Muscle layer of duodenum (tissue), 2 donors: ENCODE data around the gene CRTAC1.

Experiments
- H3K27ac ChIP-seq: one replicate; pipeline ENCODE4 v1.7.0; 2013; ENCODE audit warnings: mild to moderate bottlenecking, low read length
- H3K27me3 ChIP-seq: one replicate; pipeline ENCODE4 v1.7.0; 2013; ENCODE audit warnings: low read depth, mild to moderate bottlenecking, control low read depth, low read length
- H3K36me3 ChIP-seq, 2 donors: one replicate each; pipeline ENCODE4 v1.7.0; 2013; ENCODE audit warnings: low read length in 2 of 2, control low read depth in 1 of 2, mild to moderate bottlenecking in 1 of 2; ENCODE audit not compliant: insufficient read depth in 2 of 2, control insufficient read depth in 1 of 2
- H3K4me1 ChIP-seq, 2 donors: one replicate each; pipeline ENCODE4 v1.7.0; 2013; ENCODE audit warnings: low read length in 2 of 2, mild to moderate bottlenecking in 2 of 2, control low read depth in 1 of 2, moderate library complexity in 1 of 2; ENCODE audit not compliant: insufficient read depth in 2 of 2, control insufficient read depth in 1 of 2
- H3K4me3 ChIP-seq, 2 donors: one replicate each; pipeline ENCODE4 v1.7.0; 2013; ENCODE audit warnings: low read length in 2 of 2, low read depth in 1 of 2, mild to moderate bottlenecking in 1 of 2
- H3K9me3 ChIP-seq, 2 donors: one replicate each; pipeline ENCODE4 v1.7.0; 2013; ENCODE audit warnings: low read length in 2 of 2, control low read depth in 1 of 2, mild to moderate bottlenecking in 1 of 2; ENCODE audit not compliant: control insufficient read depth in 1 of 2
- donor health status: healthy.

CRTAC1 gene

DNA sequence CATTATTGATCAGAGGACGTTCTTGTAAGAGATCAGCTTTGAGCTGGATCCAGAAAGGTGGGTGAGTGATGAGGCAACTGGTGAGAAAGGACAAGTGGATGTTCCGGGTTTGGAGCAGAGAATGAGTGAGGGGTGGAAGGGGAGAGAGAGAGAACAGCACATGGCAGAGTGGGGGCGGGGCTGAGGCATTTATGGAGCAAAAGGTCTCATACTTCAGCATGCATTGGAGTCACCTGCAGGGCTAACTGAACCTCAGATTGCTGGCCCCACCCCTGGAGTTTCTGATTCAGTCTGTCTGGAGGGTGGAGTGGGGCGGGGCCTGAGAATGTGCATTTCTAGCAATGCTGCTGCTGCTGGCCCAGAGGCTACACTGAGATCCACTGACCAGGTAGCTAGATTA is 109.6 kb downstream of the CRTAC1 start:
- Histone ChIP-seq H3K9me3 (no peaks in the 10 kb centered on the region), H3K27ac (no peak overlapping the region), H3K4me3 (no peak overlapping the region), H3K36me3 (no peaks in the 10 kb centered on the region), H3K27me3 (no peaks in the 10 kb centered on the region), H3K4me1 (peaks cover 0 to 7% of the 10 kb centered on the region in 2 donors)

GRCh38 chr10:97919012-97919411 is 111.4 kb downstream of the CRTAC1 start:
- no peaks in the 10 kb centered on the region for H3K36me3 ChIP-seq
- no peaks in the 10 kb centered on the region for H3K9me3 ChIP-seq
- no peak overlapping the region for H3K4me3 ChIP-seq
- no peak overlapping the region for H3K27ac ChIP-seq
- H3K27me3 ChIP-seq = no peaks in the 10 kb centered on the region
- H3K4me1 ChIP-seq = peaks cover 0 to 15% of the 10 kb centered on the region in 2 donors

DNA sequence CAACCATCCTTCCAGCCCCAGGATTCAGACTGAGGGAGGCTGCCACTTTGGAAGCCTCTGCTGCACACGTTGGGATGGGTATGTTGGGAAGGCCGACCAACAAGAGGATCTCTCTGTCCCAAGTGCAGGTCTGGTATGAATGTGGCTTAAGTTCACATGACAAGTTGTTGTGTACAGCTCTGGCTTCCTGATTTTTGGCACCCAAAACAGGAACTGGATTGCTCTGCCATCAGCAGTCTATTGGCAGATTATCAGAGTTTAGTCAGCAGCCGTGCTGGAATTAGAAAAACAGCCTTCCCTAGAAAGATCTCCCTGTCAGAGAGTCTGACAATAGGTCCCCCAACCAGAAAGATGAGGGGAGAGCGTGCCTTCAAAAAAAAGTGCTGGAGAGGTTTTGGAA is 113.8 kb downstream of the CRTAC1 start:
- Histone ChIP-seq H3K4me1 (peaks cover 0 to 15% of the 10 kb centered on the region in 2 donors), H3K36me3 (no peaks in the 10 kb centered on the region)

DNA sequence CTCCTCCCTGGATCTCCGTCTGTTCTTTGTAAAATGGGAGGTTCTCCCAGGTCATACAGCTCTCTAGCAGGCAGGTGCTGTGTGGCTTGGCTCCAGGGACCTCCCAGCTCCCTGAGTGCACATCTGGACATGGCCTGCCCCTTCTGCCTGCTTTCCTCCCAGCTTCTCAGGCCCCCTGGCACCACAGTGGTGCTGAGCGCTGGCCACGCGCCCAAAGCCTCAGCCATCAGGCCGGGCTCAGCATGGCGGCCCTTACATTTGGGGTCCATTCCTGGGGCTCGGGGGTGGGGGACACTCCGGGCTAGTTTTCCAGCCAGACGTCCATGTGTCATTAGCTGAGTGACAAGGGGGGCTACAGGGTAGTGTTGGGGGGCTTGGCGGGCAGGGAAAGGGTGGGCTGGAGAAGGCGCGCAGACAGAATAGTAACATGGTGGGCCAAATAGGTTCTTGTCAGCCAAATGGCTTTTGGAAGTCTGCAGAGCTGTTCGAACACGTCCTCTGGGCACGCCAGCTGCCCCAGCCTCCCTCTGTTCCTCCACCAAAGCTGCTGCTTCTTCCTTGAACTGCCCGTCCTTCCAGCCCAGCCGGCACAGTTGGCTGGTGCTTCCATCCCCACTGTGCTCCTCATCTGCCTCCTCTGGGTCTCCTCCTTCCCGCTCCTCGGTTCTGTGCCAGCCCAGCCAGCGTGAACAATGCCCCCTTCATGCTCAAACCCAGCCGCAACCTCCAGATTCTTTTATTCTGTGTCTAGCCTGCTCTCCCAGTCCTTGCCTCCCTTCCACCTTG is 114.9 kb downstream of the CRTAC1 start:
- Histone ChIP-seq H3K4me3 (no peak overlapping the region), H3K4me1 (peaks cover 0 to 15% of the 10 kb centered on the region in 2 donors), H3K27me3 (no peaks in the 10 kb centered on the region), H3K9me3 (no peaks in the 10 kb centered on the region), H3K27ac (no peak overlapping the region), H3K36me3 (no peaks in the 10 kb centered on the region)

More for the DNA sequence above, 113.8 kb downstream of the CRTAC1 start:
- Histone ChIP-seq H3K4me3 (no peak overlapping the region), H3K27me3 (no peaks in the 10 kb centered on the region), H3K27ac (no peak overlapping the region), H3K9me3 (no peaks in the 10 kb centered on the region)

DNA sequence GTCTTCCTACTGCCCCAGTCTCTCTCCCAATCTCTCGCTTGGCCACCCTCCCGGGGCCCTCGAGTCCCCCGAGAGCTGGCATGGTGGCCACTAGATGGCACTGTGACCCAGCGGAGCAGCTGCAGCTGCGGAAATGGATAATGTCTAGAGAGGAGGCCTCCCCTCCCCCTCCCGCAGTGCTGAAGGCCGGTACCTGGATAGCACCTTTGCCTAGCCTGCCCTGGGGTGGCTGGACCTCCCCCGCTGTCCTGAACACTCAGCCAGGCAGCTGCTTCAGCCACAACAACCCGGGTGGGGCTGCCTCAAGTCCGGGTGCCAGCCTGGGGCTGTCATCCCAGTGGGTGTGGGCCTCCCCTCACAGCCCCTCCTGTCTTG is 115.6 kb downstream of the CRTAC1 start:
- Histone ChIP-seq H3K4me3 (no peak overlapping the region), H3K36me3 (no peaks in the 10 kb centered on the region), H3K4me1 (peaks cover 0 to 15% of the 10 kb centered on the region in 2 donors), H3K27me3 (no peaks in the 10 kb centered on the region), H3K27ac (no peak overlapping the region), H3K9me3 (no peaks in the 10 kb centered on the region)

DNA sequence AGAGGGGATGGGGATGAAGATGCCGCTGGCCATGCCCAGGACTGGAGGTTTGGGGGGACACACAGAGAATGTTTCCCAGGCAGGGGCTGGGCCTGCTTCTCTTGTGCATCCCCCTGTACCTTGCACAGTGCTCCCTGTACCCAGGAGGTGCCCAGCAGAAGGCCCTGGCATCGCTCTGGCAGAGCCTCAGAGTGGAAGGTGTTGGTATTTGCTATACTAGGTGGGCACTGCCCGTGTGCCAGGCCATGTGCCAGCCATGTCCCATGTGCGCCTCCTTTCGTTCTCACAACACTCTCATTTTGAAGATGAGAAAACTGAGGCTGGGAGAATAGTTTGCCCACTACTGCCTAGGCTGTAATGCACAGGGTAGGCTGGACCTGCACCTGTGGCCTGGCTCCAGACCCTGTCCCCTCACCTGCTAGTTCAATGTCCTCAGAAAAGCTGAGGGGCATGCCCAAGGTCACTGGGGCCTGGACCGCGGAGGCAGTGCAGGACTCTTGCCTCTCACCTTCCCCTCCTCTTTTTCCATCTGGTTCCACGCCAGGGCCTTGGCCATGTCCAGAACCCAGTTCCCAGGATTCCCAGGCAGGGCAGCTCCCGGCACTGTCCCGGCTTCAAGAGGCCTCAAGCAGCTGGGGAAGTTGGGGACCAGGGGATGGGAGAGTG is 116.1 kb downstream of the CRTAC1 start:
- Histone ChIP-seq H3K9me3 (no peaks in the 10 kb centered on the region), H3K4me1 (peaks cover 0 to 15% of the 10 kb centered on the region in 2 donors), H3K27me3 (no peaks in the 10 kb centered on the region), H3K4me3 (no peak overlapping the region), H3K36me3 (no peaks in the 10 kb centered on the region), H3K27ac (no peak overlapping the region)

DNA sequence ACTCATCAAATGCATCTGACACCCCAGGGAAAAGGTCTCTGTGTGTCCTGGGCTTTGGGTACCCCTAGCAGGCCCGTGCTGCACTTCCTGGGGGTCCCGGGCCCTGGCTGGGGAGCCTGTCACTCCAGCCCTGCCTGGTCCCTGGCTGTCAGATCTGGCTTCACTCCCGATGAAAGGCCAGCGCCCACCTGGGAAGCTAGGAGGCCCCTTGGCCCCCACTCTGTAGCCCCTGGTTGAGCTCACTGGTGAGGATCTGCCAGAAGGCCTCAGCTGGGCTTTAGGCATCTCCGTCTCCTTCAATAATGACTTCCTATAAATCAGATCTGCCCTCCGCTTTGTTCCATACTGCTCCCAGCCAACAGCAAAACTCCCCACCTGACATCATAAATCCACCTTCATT is 116.8 kb downstream of the CRTAC1 start:
- Histone ChIP-seq H3K4me1 (peaks cover 0 to 15% of the 10 kb centered on the region in 2 donors), H3K27me3 (no peaks in the 10 kb centered on the region)

GRCh38 chr10:97913193-97913592 is 117.2 kb downstream of the CRTAC1 start:
- Histone ChIP-seq H3K27ac (no peak overlapping the region), H3K4me1 (peaks cover 0 to 15% of the 10 kb centered on the region in 2 donors), H3K4me3 (no peak overlapping the region), H3K9me3 (no peaks in the 10 kb centered on the region), H3K36me3 (no peaks in the 10 kb centered on the region), H3K27me3 (no peaks in the 10 kb centered on the region)

More for the DNA sequence above, 116.8 kb downstream of the CRTAC1 start:
- no peaks in the 10 kb centered on the region for H3K9me3 ChIP-seq
- no peaks in the 10 kb centered on the region for H3K36me3 ChIP-seq
- no peak overlapping the region for H3K27ac ChIP-seq
- no peak overlapping the region for H3K4me3 ChIP-seq

- Histone ChIP-seq H3K4me3 (no peak overlapping the region), H3K27ac (no peak overlapping the region), H3K27me3 (no peaks in the 10 kb centered on the region), H3K9me3 (no peaks in the 10 kb centered on the region), H3K36me3 (no peaks in the 10 kb centered on the region), H3K4me1 (peaks cover 0 to 11% of the 10 kb centered on the region in 2 donors)
Measured at GRCh38 chr10:97911217-97911616, 119.2 kb downstream of the CRTAC1 start.

DNA sequence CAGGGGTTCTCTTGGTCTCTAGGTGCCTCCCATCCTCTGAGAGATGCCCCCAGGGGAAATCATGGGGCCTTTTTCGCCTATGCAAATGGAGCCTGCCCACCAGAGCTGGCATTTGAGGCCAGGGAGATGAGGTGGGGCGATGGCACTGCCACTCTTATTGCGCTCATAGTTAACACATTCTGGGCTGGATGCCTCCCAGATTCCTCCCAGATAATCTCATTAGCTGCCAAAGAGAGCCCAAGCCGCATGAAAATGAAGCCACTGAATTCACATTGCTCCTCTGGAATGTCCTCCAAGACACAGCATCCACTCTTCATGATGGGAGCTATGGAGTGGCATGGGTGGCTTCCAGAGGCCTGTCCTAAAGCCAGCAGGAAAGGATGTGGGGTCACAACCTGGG is 119.8 kb downstream of the CRTAC1 start:
- Histone ChIP-seq H3K4me1 (peaks cover 0 to 7% of the 10 kb centered on the region in 2 donors), H3K9me3 (no peaks in the 10 kb centered on the region), H3K27me3 (no peaks in the 10 kb centered on the region), H3K27ac (no peak overlapping the region), H3K36me3 (no peaks in the 10 kb centered on the region), H3K4me3 (no peak overlapping the region)

DNA sequence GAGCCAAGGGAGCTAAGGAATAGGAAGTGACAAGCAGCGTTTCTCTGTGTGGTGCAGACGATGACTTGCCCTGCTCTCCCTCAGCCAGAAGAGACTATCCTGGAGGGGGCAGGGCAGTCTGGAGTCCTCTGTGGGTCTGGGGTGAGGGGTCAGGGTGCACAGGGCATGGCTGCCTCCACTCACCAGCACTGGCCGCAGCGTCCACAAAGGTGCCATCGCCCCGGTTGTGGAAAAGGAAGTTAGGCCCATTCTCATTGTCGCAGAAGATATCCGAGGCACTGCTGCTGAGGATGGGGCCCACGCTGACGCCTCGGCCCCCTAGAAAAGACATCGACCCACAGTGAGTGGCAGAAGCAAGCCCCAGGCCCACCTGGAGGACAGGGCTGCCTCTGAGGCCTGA is 122.6 kb downstream of the CRTAC1 start:
- H3K27me3 ChIP-seq = no peaks in the 10 kb centered on the region
- H3K9me3 ChIP-seq = no peaks in the 10 kb centered on the region
- H3K4me1 ChIP-seq = no peaks in the 10 kb centered on the region
- H3K36me3 ChIP-seq = no peaks in the 10 kb centered on the region
- H3K4me3 ChIP-seq = no peak overlapping the region
- H3K27ac ChIP-seq = no peak overlapping the region
